GM23338 (cell line): ENCODE data around the gene GON7. TPM values are rescaled to one million over a fixed set of nuclear protein-coding genes. Genes with fewer than 3 reads are reported as not detected.

ENCODE experiments used
- ATAC-seq: fragments of 200-7000 bp; cut with Tn5 transposase; 3 replicates; pipeline ENCODE4 v1.9.1; 2020
- DNase-seq: peaks from one replicate; pipeline ENCODE4 v3.0.0-alpha.2; 2015; ENCODE audit warnings: low spot score
- H2AFZ ChIP-seq: fragments of 200-600 bp; sonication (generic); 2 replicates; pipeline ENCODE4 v1.8.0; 2016; ENCODE audit warnings: antibody characterized with exemption, mild to moderate bottlenecking, moderate library complexity
- H3F3A ChIP-seq: fragments of 200-600 bp; sonication (generic); replicated peaks from 2 replicates; pipeline ENCODE4 v1.8.0; 2017; ENCODE audit warnings: antibody characterized with exemption, mixed run types, low read depth
- H3K27ac ChIP-seq: fragments of 200-600 bp; sonication (generic); 2 replicates; pipeline ENCODE4 v1.6.1; 2016; ENCODE audit warnings: low read depth
- H3K27me3 ChIP-seq: fragments of 200-600 bp; sonication (generic); 2 replicates; pipeline ENCODE4 v1.8.0; 2016; ENCODE audit warnings: mild to moderate bottlenecking, mixed run types, moderate library complexity; ENCODE audit not compliant: insufficient read depth
- H3K36me3 ChIP-seq: fragments of 200-600 bp; sonication (generic); 2 replicates; pipeline ENCODE4 v1.8.0; 2016; ENCODE audit warnings: mild to moderate bottlenecking; ENCODE audit not compliant: insufficient read depth
- H3K4me1 ChIP-seq: fragments of 200-600 bp; sonication (generic); 2 replicates; pipeline ENCODE4 v1.8.0; 2016; ENCODE audit warnings: mild to moderate bottlenecking, moderate library complexity; ENCODE audit not compliant: insufficient read depth
- H3K4me2 ChIP-seq: fragments of 200-600 bp; sonication (generic); 2 replicates; pipeline ENCODE4 v1.7.1; 2017; ENCODE audit warnings: mixed run types
- H3K4me3 ChIP-seq: fragments of 200-600 bp; sonication (generic); 2 replicates; pipeline ENCODE4 v1.6.1; 2016; ENCODE audit warnings: mixed run types
- H3K79me2 ChIP-seq: fragments of 200-600 bp; sonication (generic); replicated peaks from 2 replicates; pipeline ENCODE4 v1.8.0; 2017; ENCODE audit warnings: mild to moderate bottlenecking; ENCODE audit not compliant: insufficient read depth
- H3K9me2 ChIP-seq: fragments of 200-600 bp; sonication (generic); 2 replicates; pipeline ENCODE4 v1.8.0; 2017; ENCODE audit not compliant: insufficient read depth
- H4K20me1 ChIP-seq: fragments of 200-600 bp; sonication (generic); replicated peaks from 2 replicates; pipeline ENCODE4 v1.8.0; 2017; ENCODE audit warnings: mild to moderate bottlenecking; ENCODE audit not compliant: insufficient read depth
- H3K27ac Mint-ChIP-seq: 2 replicates; pipeline ENCODE4 v1.8.0; 2020; ENCODE audit warnings: inconsistent platforms, mild to moderate bottlenecking, moderate library complexity, mixed read lengths
- H3K27me3 Mint-ChIP-seq: 3 replicates; pipeline ENCODE4 v1.8.0; 2022; ENCODE audit warnings: low read depth, mild to moderate bottlenecking, moderate library complexity, mixed read lengths, inconsistent platforms; ENCODE audit not compliant: insufficient read depth, poor library complexity
- H3K36me3 Mint-ChIP-seq: 3 replicates; pipeline ENCODE4 v1.8.0; 2021; ENCODE audit warnings: low read depth, mild to moderate bottlenecking, inconsistent platforms, moderate library complexity, mixed read lengths
- H3K4me1 Mint-ChIP-seq: 3 replicates; pipeline ENCODE4 v1.8.0; 2020; ENCODE audit warnings: mild to moderate bottlenecking, inconsistent platforms, mixed read lengths
- H3K4me3 Mint-ChIP-seq: 3 replicates; pipeline ENCODE4 v1.8.0; 2021; ENCODE audit warnings: moderate library complexity, mild to moderate bottlenecking, inconsistent platforms, mixed read lengths
- H3K9me3 Mint-ChIP-seq: 3 replicates; pipeline ENCODE4 v1.8.0; 2020; ENCODE audit warnings: moderate library complexity, mild to moderate bottlenecking, inconsistent platforms, mixed read lengths
- CREB1 ChIP-seq: fragments of 250-450 bp; sonication (Bioruptor Pico); IDR thresholded peaks from 2 replicates; pipeline ENCODE4 v1.5.0; 2020; ENCODE audit warnings: low read depth, mild to moderate bottlenecking, moderate library complexity
- EZH2 ChIP-seq: fragments of 200-600 bp; sonication (generic); IDR thresholded peaks from one replicate; pipeline ENCODE4 v1.8.0; 2017; ENCODE audit warnings: antibody characterized with exemption, mild to moderate bottlenecking, low read depth; ENCODE audit not compliant: unreplicated experiment
- EZH2phosphoT487 ChIP-seq: fragments of 200-600 bp; sonication (generic); IDR thresholded peaks from one replicate; pipeline ENCODE4 v1.8.1; 2018; ENCODE audit warnings: antibody characterized with exemption; ENCODE audit not compliant: unreplicated experiment
- ZNF331 ChIP-seq: fragments of 250-450 bp; sonication (Bioruptor Pico); IDR thresholded peaks from 2 replicates; pipeline ENCODE4 v1.5.0; 2020; ENCODE audit warnings: low read depth, mild to moderate bottlenecking, moderate library complexity
- polyA plus RNA-seq: library from polyadenylated mRNA; unstranded; fragments of >200 nt; fragmentation: Nextera tagmentation; extraction: Ambion mirVana; gene quantifications from 2 replicates; pipeline ENCODE4 v1.2.1, GENCODE V29; 2016
- total RNA-seq: library from RNA; depleted of rRNA; stranded (reverse); fragments of >200 nt; shearing (Covaris generic); gene quantifications from 2 replicates; pipeline ENCODE4 v1.2.3, GENCODE V29; 2014
- TF ChIP-seq, protein P1 (sequence below), 2 experiments: fragments of 200-600 bp in 1 of 2; sonication (generic) in 1 of 2; conservative IDR thresholded peaks; 2 replicates each; pipeline versions ENCODE4 v1.5.1 to v1.6.1; 2016 to 2017; ENCODE audit warnings: antibody characterized with exemption in 2 of 2, low read depth in 2 of 2, mild to moderate bottlenecking in 2 of 2, moderate library complexity in 1 of 2
- TF ChIP-seq, protein P2 (sequence below): fragments of 250-450 bp; sonication (Bioruptor Pico); IDR thresholded peaks from 2 replicates; pipeline ENCODE4 v1.5.0; 2020; ENCODE audit warnings: mild to moderate bottlenecking, moderate library complexity
- TF ChIP-seq, protein P3 (sequence below): IDR thresholded peaks from 2 replicates; pipeline ENCODE4 v1.6.1; 2016; ENCODE audit warnings: antibody characterized with exemption

GON7 gene
- total and polyA plus RNA-seq, 2 experiments from 2014 or later: 12.8 to 16.6 TPM

DNA sequence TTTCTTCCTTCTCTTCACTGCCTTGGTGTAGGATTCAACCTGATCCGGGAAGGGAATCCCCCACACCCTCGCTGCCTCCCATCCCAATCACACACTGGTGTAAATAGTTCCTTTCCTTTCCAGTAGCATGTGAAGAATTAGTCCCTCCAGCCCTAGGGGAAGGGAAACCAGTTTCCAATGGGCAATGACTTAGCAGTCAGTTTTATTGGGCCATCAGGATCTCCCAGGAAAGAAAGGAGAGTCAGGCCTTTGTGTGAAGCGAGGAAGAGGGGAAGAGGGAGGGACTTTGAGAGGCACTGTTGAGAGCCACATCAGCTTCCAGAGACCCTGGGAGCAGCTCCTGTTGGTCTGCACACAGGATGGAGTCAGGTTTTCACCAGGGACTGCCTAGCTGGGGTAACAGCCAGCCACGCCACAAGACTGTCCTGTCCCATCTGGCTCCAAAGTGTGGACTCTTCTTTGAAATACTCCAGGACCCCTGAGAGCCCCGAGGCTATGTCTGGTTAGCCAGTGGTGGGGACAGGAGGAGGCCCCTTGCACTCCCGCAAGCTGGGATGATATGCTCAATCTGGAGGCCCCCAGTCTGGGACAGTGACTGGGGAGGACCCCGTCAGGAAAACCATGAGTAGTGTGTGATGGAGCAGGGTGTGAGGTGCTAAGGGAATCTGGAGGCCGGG is 50.0 kb downstream of the GON7 start (continued):
- TF ChIP-seq, protein P1, sequence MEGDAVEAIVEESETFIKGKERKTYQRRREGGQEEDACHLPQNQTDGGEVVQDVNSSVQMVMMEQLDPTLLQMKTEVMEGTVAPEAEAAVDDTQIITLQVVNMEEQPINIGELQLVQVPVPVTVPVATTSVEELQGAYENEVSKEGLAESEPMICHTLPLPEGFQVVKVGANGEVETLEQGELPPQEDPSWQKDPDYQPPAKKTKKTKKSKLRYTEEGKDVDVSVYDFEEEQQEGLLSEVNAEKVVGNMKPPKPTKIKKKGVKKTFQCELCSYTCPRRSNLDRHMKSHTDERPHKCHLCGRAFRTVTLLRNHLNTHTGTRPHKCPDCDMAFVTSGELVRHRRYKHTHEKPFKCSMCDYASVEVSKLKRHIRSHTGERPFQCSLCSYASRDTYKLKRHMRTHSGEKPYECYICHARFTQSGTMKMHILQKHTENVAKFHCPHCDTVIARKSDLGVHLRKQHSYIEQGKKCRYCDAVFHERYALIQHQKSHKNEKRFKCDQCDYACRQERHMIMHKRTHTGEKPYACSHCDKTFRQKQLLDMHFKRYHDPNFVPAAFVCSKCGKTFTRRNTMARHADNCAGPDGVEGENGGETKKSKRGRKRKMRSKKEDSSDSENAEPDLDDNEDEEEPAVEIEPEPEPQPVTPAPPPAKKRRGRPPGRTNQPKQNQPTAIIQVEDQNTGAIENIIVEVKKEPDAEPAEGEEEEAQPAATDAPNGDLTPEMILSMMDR (conservative IDR thresholded peaks at IDR 0.05; ENCODE audit: low read depth in 2 of 2): no peak
- TF ChIP-seq EZH2phosphoT487: no peak

DNA sequence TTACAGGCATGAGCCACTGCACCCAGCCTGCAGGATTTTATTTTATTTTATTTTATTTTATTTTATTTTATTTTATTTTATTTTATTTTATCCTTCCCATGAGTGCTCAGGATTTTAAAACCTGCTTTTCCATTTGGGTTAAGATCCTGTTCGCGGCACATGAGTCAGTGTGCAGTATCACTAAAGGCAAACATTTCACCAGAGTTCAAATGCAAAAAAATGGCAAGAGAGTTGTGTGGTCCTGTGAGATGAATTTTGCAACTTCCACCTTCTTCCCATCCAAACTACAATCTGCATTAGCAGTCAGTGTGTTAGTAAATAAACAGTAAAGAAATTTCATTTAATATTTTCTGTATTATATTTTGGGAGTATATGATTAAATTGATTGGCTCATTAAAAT is 51.2 kb downstream of the GON7 start:
- Histone ChIP-seq H3K4me3 (no peak overlapping the region), H3K4me1 (peaks cover 4% of the 10 kb centered on the region; the same call in 1 of the 2 replicates), H3K27me3 (no peaks in the 10 kb centered on the region), H3K36me3 (no peaks in the 10 kb centered on the region), H2AFZ (no peak overlapping the region), H4K20me1 (no peaks in the 10 kb centered on the region), H3K79me2 (no peaks in the 10 kb centered on the region), H3K9me2 (no peaks in the 10 kb centered on the region), H3F3A (no peaks in the 10 kb centered on the region), H3K4me2 (no peak overlapping the region), H3K27ac (no peak overlapping the region)
- H3K27ac Mint-ChIP-seq: no peak overlapping the region
- no peak overlapping the region for H3K4me3 Mint-ChIP-seq
- H3K36me3 Mint-ChIP-seq: no peaks in the 10 kb centered on the region
- TF ChIP-seq ZNF331 (CRISPR knock-in tag): no peak
- peaks cover 6% of the 10 kb centered on the region for H3K4me1 Mint-ChIP-seq
- peaks cover 12% of the 10 kb centered on the region for H3K27me3 Mint-ChIP-seq
- ATAC-seq (no peak), DNase-seq (no peak)
- no peaks in the 10 kb centered on the region for H3K9me3 Mint-ChIP-seq

DNA sequence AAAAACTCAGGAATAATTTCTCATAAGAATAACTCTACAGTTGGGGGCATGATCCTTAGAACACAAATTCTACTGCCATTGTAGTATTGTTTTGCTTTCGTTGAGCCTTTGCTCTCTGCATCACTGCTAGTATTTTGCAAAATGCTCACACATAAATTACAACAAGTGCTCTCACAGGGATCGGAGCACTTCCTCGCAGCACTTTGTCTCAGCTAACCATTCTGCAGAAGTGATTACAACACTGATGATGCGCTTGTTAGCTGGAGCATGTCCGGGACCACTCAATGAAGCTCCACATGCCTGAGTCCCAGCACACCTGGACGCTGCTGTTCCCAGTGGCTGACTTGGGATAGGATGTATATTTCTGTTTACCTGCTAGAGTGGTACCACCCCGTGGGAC is 53.7 kb downstream of the GON7 start:
- no peaks in the 10 kb centered on the region for H3K27me3 ChIP-seq
- Mint-ChIP-seq H3K27me3 (peaks cover 12% of the 10 kb centered on the region), H3K4me1 (peaks cover 3% of the 10 kb centered on the region), H3K36me3 (no peaks in the 10 kb centered on the region), H3K4me3 (no peak overlapping the region), H3K9me3 (no peaks in the 10 kb centered on the region), H3K27ac (no peak overlapping the region)
- no peaks in the 10 kb centered on the region for H3K79me2 ChIP-seq
- no peak for TF ChIP-seq CREB1 (CRISPR knock-in tag)
- TF ChIP-seq EZH2: no peak
- TF ChIP-seq, protein P2, sequence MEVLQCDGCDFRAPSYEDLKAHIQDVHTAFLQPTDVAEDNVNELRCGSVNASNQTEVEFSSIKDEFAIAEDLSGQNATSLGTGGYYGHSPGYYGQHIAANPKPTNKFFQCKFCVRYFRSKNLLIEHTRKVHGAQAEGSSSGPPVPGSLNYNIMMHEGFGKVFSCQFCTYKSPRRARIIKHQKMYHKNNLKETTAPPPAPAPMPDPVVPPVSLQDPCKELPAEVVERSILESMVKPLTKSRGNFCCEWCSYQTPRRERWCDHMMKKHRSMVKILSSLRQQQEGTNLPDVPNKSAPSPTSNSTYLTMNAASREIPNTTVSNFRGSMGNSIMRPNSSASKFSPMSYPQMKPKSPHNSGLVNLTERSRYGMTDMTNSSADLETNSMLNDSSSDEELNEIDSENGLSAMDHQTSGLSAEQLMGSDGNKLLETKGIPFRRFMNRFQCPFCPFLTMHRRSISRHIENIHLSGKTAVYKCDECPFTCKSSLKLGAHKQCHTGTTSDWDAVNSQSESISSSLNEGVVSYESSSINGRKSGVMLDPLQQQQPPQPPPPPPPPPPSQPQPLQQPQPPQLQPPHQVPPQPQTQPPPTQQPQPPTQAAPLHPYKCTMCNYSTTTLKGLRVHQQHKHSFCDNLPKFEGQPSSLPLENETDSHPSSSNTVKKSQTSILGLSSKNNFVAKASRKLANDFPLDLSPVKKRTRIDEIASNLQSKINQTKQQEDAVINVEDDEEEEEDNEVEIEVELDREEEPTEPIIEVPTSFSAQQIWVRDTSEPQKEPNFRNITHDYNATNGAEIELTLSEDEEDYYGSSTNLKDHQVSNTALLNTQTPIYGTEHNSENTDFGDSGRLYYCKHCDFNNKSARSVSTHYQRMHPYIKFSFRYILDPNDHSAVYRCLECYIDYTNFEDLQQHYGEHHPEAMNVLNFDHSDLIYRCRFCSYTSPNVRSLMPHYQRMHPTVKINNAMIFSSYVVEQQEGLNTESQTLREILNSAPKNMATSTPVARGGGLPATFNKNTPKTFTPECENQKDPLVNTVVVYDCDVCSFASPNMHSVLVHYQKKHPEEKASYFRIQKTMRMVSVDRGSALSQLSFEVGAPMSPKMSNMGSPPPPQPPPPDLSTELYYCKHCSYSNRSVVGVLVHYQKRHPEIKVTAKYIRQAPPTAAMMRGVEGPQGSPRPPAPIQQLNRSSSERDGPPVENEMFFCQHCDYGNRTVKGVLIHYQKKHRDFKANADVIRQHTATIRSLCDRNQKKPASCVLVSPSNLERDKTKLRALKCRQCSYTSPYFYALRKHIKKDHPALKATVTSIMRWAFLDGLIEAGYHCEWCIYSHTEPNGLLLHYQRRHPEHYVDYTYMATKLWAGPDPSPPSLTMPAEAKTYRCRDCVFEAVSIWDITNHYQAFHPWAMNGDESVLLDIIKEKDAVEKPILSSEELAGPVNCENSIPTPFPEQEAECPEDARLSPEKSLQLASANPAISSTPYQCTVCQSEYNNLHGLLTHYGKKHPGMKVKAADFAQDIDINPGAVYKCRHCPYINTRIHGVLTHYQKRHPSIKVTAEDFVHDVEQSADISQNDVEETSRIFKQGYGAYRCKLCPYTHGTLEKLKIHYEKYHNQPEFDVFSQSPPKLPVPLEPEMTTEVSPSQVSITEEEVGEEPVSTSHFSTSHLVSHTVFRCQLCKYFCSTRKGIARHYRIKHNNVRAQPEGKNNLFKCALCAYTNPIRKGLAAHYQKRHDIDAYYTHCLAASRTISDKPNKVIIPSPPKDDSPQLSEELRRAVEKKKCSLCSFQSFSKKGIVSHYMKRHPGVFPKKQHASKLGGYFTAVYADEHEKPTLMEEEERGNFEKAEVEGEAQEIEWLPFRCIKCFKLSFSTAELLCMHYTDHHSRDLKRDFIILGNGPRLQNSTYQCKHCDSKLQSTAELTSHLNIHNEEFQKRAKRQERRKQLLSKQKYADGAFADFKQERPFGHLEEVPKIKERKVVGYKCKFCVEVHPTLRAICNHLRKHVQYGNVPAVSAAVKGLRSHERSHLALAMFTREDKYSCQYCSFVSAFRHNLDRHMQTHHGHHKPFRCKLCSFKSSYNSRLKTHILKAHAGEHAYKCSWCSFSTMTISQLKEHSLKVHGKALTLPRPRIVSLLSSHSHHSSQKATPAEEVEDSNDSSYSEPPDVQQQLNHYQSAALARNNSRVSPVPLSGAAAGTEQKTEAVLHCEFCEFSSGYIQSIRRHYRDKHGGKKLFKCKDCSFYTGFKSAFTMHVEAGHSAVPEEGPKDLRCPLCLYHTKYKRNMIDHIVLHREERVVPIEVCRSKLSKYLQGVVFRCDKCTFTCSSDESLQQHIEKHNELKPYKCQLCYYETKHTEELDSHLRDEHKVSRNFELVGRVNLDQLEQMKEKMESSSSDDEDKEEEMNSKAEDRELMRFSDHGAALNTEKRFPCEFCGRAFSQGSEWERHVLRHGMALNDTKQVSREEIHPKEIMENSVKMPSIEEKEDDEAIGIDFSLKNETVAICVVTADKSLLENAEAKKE (CRISPR knock-in tag): no peak
- TF ChIP-seq, protein P3, sequence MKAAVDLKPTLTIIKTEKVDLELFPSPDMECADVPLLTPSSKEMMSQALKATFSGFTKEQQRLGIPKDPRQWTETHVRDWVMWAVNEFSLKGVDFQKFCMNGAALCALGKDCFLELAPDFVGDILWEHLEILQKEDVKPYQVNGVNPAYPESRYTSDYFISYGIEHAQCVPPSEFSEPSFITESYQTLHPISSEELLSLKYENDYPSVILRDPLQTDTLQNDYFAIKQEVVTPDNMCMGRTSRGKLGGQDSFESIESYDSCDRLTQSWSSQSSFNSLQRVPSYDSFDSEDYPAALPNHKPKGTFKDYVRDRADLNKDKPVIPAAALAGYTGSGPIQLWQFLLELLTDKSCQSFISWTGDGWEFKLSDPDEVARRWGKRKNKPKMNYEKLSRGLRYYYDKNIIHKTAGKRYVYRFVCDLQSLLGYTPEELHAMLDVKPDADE: no peak
- TF ChIP-seq, protein P1 (conservative IDR thresholded peaks at IDR 0.05; ENCODE audit: low read depth in 2 of 2): no peak
- peaks cover 3% of the 10 kb centered on the region; the same call in 1 of the 2 replicates for H3K9me2 ChIP-seq
- no peaks in the 10 kb centered on the region for H4K20me1 ChIP-seq
- H3K4me1 ChIP-seq: no peaks in the 10 kb centered on the region
- H3K27ac ChIP-seq: no peak overlapping the region
- no peak for ATAC-seq
- no peak overlapping the region for H3K4me3 ChIP-seq
- no peaks in the 10 kb centered on the region for H3K36me3 ChIP-seq
- no peaks in the 10 kb centered on the region for H3F3A ChIP-seq
- no peak overlapping the region for H3K4me2 ChIP-seq
- H2AFZ ChIP-seq: no peak overlapping the region
- no peak for DNase-seq
